Measurements from ENCODE around the gene PMPCA.

The PMPCA gene

DNA sequence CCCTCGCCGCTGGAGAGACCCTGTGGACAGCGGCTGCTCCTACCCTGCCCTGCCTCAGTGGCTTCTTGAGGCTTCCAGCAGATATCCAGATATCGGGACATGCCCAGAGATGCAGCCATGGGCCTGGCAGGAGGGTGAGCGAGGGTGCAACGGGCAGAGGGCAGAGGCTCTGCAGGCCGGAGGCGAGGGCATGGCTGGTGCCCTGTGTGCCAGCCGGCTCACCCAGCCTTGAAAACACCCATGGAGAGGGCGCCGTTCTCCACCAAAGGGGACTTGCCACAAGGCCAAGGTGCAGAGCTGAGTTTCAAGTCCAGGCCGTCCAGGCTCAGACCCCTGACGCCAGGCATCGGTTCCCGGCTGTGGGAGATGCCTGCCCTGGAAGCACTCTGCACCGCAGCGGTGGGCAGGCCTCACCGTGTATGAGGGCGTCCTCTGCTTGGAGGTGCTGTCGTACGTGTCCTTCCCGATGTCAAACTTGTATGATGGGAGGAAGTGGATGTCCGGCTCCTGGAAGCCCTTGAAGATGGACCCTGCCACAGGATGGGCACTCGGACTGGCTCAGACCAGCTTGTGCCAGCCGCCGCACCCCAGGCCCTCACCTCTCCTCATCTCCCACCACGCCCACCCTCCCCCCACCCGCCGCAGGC, 20.3 kb downstream of the PMPCA start:
- Histone ChIP-seq H3K36me3 (peaks cover 68% of the 10 kb centered on the region), H3K27me3 (ENCODE audit: insufficient read depth, low read depth, severe bottlenecking) (no peaks in the 10 kb centered on the region), H3K9me3 (ENCODE audit: severe bottlenecking) (no peaks in the 10 kb centered on the region), H3K27ac (peak overlapping the region; percentile 94), H3K4me3 (ENCODE audit: low read depth, low read length) (peak overlapping the region; percentile 22; the same call in 1 of the 2 replicates)
- TF ChIP-seq, protein P1, sequence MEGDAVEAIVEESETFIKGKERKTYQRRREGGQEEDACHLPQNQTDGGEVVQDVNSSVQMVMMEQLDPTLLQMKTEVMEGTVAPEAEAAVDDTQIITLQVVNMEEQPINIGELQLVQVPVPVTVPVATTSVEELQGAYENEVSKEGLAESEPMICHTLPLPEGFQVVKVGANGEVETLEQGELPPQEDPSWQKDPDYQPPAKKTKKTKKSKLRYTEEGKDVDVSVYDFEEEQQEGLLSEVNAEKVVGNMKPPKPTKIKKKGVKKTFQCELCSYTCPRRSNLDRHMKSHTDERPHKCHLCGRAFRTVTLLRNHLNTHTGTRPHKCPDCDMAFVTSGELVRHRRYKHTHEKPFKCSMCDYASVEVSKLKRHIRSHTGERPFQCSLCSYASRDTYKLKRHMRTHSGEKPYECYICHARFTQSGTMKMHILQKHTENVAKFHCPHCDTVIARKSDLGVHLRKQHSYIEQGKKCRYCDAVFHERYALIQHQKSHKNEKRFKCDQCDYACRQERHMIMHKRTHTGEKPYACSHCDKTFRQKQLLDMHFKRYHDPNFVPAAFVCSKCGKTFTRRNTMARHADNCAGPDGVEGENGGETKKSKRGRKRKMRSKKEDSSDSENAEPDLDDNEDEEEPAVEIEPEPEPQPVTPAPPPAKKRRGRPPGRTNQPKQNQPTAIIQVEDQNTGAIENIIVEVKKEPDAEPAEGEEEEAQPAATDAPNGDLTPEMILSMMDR (IDR thresholded peaks at IDR 0.05; ENCODE audit: low read depth, low read length): no peak
- DNase-seq: no peak

- TF ChIP-seq, protein P1 (IDR thresholded peaks at IDR 0.05; ENCODE audit: low read depth, low read length): no peak
- DNase-seq: no peak
- Histone ChIP-seq H3K27me3 (ENCODE audit: insufficient read depth, low read depth, severe bottlenecking) (no peaks in the 10 kb centered on the region), H3K36me3 (peaks cover 75% of the 10 kb centered on the region), H3K9me3 (ENCODE audit: severe bottlenecking) (no peaks in the 10 kb centered on the region), H3K27ac (no peak overlapping the region), H3K4me3 (ENCODE audit: low read depth, low read length) (no peak overlapping the region)
Measured at GRCh38 chr9:136431782-136432350, 21.4 kb downstream of the PMPCA start.

- TF ChIP-seq, protein P1 (IDR thresholded peaks at IDR 0.05; ENCODE audit: low read depth, low read length): no peak
- Histone ChIP-seq H3K36me3 (peaks cover 78% of the 10 kb centered on the region), H3K4me3 (ENCODE audit: low read depth, low read length) (no peak overlapping the region), H3K9me3 (ENCODE audit: severe bottlenecking) (no peaks in the 10 kb centered on the region), H3K27ac (no peak overlapping the region), H3K27me3 (ENCODE audit: insufficient read depth, low read depth, severe bottlenecking) (no peaks in the 10 kb centered on the region)
- no peak for DNase-seq
Measured at GRCh38 chr9:136432591-136432990, 22.1 kb downstream of the PMPCA start.

- no peak overlapping the region for H3K4me3 ChIP-seq (ENCODE audit: low read depth, low read length)
- no peak overlapping the region for H3K27ac ChIP-seq
- TF ChIP-seq, protein P1 (IDR thresholded peaks at IDR 0.05; ENCODE audit: low read depth, low read length): no peak
- no peaks in the 10 kb centered on the region for H3K9me3 ChIP-seq (ENCODE audit: severe bottlenecking)
- DNase-seq: no peak
- peaks cover 78% of the 10 kb centered on the region for H3K36me3 ChIP-seq
- H3K27me3 ChIP-seq (ENCODE audit: insufficient read depth, low read depth, severe bottlenecking): no peaks in the 10 kb centered on the region
Measured at GRCh38 chr9:136433043-136433715, 22.7 kb downstream of the PMPCA start.

DNA sequence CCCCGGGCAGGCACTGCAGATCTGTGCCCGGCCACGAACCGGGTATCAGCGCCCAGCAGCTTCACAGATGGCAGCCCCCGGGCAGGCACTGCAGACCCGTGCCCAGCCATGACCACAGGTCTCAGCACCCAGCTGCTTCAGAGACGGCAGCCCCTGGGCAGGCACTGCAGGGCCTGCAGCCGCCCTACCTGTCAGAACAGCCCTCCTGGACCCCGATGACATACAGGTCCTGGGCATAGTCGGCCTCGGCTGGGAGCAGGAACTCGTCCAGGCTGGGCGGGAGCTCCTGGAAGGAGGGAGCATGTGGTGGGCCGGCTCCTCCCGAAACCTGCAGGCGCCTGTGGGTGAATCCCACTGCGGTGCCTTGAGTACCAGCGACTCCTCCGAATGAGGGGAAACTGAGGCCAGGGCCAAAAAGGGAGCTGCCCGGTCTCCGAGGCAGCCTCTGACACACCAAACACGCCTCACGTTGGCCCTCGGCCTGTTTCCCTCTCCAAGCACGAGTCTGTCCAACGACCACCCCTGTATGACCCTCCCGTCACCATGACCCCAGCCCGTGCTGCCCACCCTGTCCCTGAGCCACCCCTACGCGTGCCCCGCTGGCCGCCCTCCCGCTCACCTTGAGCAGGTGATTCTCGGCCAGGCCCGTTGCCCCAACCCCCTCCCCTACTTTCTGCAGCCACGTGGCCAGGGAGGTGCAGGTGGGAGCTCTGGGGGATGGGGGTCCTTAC, 23.6 kb downstream of the PMPCA start:
- H3K9me3 ChIP-seq (ENCODE audit: severe bottlenecking): no peaks in the 10 kb centered on the region
- H3K27me3 ChIP-seq (ENCODE audit: insufficient read depth, low read depth, severe bottlenecking): no peaks in the 10 kb centered on the region
- H3K27ac ChIP-seq: no peak overlapping the region
- no peak overlapping the region for H3K4me3 ChIP-seq (ENCODE audit: low read depth, low read length)
- H3K36me3 ChIP-seq: peaks cover 70% of the 10 kb centered on the region
- TF ChIP-seq, protein P1 (IDR thresholded peaks at IDR 0.05; ENCODE audit: low read depth, low read length): no peak
- DNase-seq: no peak

All from WERI-Rb-1 (cell line).